HCT116 (cell line): ENCODE results near the gene COX15. TPM values are rescaled to one million over a fixed set of nuclear protein-coding genes. Genes with fewer than 3 reads are reported as not detected.

Experiments
- ATAC-seq: fragments of 200-7000 bp; cut with Tn5 transposase; 2 replicates; pipeline ENCODE4 v1.9.1; 2020; ENCODE audit warnings: mild to moderate bottlenecking, moderate library complexity
- BruUV-seq: library from RNA; stranded (reverse); fragments of 400-500 nt; replicated peaks from 2 replicates; lab custom pipeline; 2021; lab: Mats Ljungman, UMichigan
- CTCF ChIA-PET: fragments of 300-600 bp; sonication (Branson Sonifier 250); formaldehyde crosslinking; loops from one replicate; lab custom pipeline; 2021; ENCODE audit warnings: antibody characterized with exemption; lab: Charles Lee
- POLR2A ChIA-PET: fragments of 300-600, 350-600 bp; sonication (Branson Sonifier 250); formaldehyde crosslinking; loops from one replicate; lab custom pipeline; 2021; ENCODE audit warnings: antibody characterized with exemption; lab: Charles Lee
- RAD21 ChIA-PET, 2 experiments: fragments of 300-600 bp; sonication (Branson Sonifier 250); formaldehyde crosslinking; loops; one replicate each; lab custom pipeline; 2023; ENCODE audit warnings: low total read pairs in 2 of 2; ENCODE audit not compliant: uncharacterized antibody in 2 of 2, unreplicated experiment in 2 of 2, low non-redundant PET in 1 of 2; lab: Charles Lee
- DNase-seq: peaks from one replicate; pipeline ENCODE4 v3.0.0-alpha.2; 2010; ENCODE audit warnings: low read depth, low spot score
- H2AFZ ChIP-seq: fragments of 200-600 bp; shearing (Covaris generic), sonication (generic); 2 replicates; pipeline ENCODE4 v1.6.1; 2017; ENCODE audit warnings: low read depth, mixed run types, mixed read lengths, antibody characterized with exemption, low read length; ENCODE audit not compliant: poor library complexity, severe bottlenecking
- H3K27ac ChIP-seq: 2 replicates; pipeline ENCODE4 v1.5.1; 2012; ENCODE audit warnings: low read depth, low read length
- H3K27me3 ChIP-seq: fragments of 200-600 bp; sonication (generic); 2 replicates; pipeline ENCODE4 v1.6.1; 2016; ENCODE audit warnings: mixed run types, low read length, mixed read lengths; ENCODE audit not compliant: insufficient read depth
- H3K36me3 ChIP-seq, 2 experiments: fragments of 200-500 bp in 1 of 2; fragments of 200-600 bp in 1 of 2; sonication (Bioruptor generic) in 1 of 2; sonication (generic) in 1 of 2; 2 replicates each; pipeline versions ENCODE4 v1.5.1 to v1.6.1; 2014 to 2016; ENCODE audit warnings: low read length in 2 of 2, inconsistent platforms in 1 of 2, mixed read lengths in 1 of 2, mixed run types in 1 of 2; ENCODE audit not compliant: insufficient read depth in 2 of 2, control insufficient read depth in 1 of 2
- H3K4me1 ChIP-seq, 2 experiments: fragments of 200-600 bp in 1 of 2; sonication (generic) in 1 of 2; 2 replicates each; pipeline versions ENCODE4 v1.5.1 to v1.6.1; 2012 to 2017; ENCODE audit warnings: low read length in 2 of 2, inconsistent platforms in 1 of 2, mild to moderate bottlenecking in 1 of 2, mixed read lengths in 1 of 2, mixed run types in 1 of 2, moderate library complexity in 1 of 2; ENCODE audit not compliant: insufficient read depth in 2 of 2, control insufficient read depth in 1 of 2
- H3K4me2 ChIP-seq: fragments of 200-600 bp; sonication (generic); 2 replicates; pipeline ENCODE4 v1.6.1; 2017; ENCODE audit warnings: mixed run types, low read length, mixed read lengths
- H3K4me3 ChIP-seq, 2 experiments: fragments of 200-600 bp in 1 of 2; sonication (generic) in 1 of 2; replicated peaks in 1 of 2; 2 replicates each; pipeline ENCODE4 v1.5.1; 2011 to 2016; ENCODE audit warnings: low read length in 2 of 2, control low read depth in 1 of 2, low read depth in 1 of 2, mild to moderate bottlenecking in 1 of 2, mixed read lengths in 1 of 2, mixed run types in 1 of 2
- H3K79me2 ChIP-seq: fragments of 200-600 bp; sonication (generic); 2 replicates; pipeline ENCODE4 v1.6.1; 2017; ENCODE audit warnings: mild to moderate bottlenecking, mixed run types, low read length, moderate library complexity, mixed read lengths; ENCODE audit not compliant: insufficient read depth
- H3K9ac ChIP-seq: fragments of 200-600 bp; sonication (generic); 2 replicates; pipeline ENCODE4 v1.6.1; 2016; ENCODE audit warnings: low read length, mixed read lengths
- H3K9me2 ChIP-seq: fragments of 200-600 bp; sonication (generic), shearing (Covaris generic); 2 replicates; pipeline ENCODE4 v1.6.1; 2017; ENCODE audit warnings: mixed run types, mild to moderate bottlenecking, moderate library complexity; ENCODE audit not compliant: insufficient read depth
- H3K9me3 ChIP-seq, 2 experiments: fragments of 200-500 bp in 1 of 2; fragments of 200-600 bp in 1 of 2; sonication (Bioruptor generic) in 1 of 2; sonication (generic) in 1 of 2; 2 replicates each; pipeline ENCODE4 v1.6.1; 2014 to 2017; ENCODE audit warnings: low read length in 2 of 2, mixed read lengths in 2 of 2, inconsistent platforms in 1 of 2, low read depth in 1 of 2, mild to moderate bottlenecking in 1 of 2, mixed run types in 1 of 2, moderate library complexity in 1 of 2; ENCODE audit not compliant: control insufficient read depth in 1 of 2, insufficient read depth in 1 of 2
- H4K20me1 ChIP-seq: fragments of 200-600 bp; sonication (generic), shearing (Covaris generic); 2 replicates; pipeline ENCODE4 v1.6.1; 2017; ENCODE audit warnings: mixed run types, mild to moderate bottlenecking, moderate library complexity; ENCODE audit not compliant: insufficient read depth
- EGR1 ChIP-seq: IDR thresholded peaks from 2 replicates; pipeline ENCODE4 v1.6.1; 2012; ENCODE audit warnings: low read depth
- EZH2phosphoT487 ChIP-seq: fragments of 200-600 bp; IDR thresholded peaks from 2 replicates; pipeline ENCODE4 v1.6.1; 2018; ENCODE audit warnings: antibody characterized with exemption, borderline replicate concordance
- FOSL1 ChIP-seq: IDR thresholded peaks from 2 replicates; pipeline ENCODE4 v1.6.1; 2012; ENCODE audit warnings: low read depth
- TCF7L2 ChIP-seq: IDR thresholded peaks from 2 replicates; pipeline ENCODE4 v1.7.0; 2011; ENCODE audit warnings: borderline replicate concordance, inconsistent platforms; ENCODE audit not compliant: insufficient read depth, insufficient read length; ENCODE audit errors: extremely low read depth
- ZNF274 ChIP-seq: fragments of 200-500 bp; sonication (Bioruptor generic); IDR thresholded peaks from 2 replicates; pipeline ENCODE4 v1.6.1; 2014; ENCODE audit warnings: mild to moderate bottlenecking, low read depth, low read length, inconsistent platforms
- intact Hi-C: fragments of 100-400 bp; cut with micrococcal nuclease; formaldehyde crosslinking; loops from 2 replicates; pipeline ENCODE4 v1.10.0; 2022
- total RNA-seq: library from RNA; stranded (reverse); gene quantifications from one replicate; pipeline ENCODE4 v1.2.1, GENCODE V29; 2021; ENCODE audit not compliant: unreplicated experiment
- TF ChIP-seq, protein P1 (sequence below): IDR thresholded peaks from 2 replicates; pipeline ENCODE4 v1.6.1; 2012
- TF ChIP-seq, protein P2 (sequence below): IDR thresholded peaks from 2 replicates; pipeline ENCODE4 v1.6.1; 2011; ENCODE audit warnings: mild to moderate bottlenecking, low read length, moderate library complexity; ENCODE audit not compliant: insufficient replicate concordance; ENCODE audit errors: extremely low read depth

Gene COX15
- total RNA-seq, 1 experiment from 2014 or later, result 79.6 TPM

DNA sequence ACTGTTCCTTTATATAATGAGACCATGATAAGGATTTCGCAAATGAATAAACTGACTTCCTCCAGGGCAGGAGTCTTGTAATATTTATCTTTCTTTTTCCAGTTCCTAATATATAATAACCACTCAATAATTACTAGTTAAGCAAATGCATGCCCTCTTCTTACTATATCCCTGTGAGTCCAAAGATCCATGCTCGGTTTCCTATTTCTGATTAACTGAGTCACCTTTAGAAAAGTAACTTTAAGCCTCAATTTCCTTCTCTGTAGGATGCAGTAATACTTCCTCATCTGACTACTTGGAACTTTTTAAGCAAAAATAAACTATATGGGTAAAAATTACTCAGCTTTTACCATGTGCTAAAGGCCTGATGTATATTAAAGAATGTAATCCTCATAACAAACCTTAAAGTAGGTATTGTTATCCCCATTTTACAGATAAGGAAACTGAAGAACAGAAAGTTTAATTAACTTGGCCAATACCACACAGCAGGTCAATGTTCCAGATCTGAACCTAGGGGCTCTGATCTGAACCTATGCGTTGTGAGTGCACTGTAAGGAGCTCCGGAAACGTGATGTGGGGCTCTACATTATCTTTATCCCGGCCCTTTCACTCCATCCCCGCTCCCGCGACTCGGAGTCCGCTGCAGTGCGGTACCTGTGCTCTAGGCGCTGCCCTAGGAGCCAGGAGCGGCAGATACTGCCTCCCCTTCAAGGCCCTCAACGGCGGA lies 458 bp downstream of the COX15 start:
- RAD21 ChIA-PET, result interaction anchor here (0.7 to 1.8 kb wide), 6 partner anchors 11 to 642 kb away, joined by 3 to 6 read pairs (median 4); no protein-coding TSS in a partner anchor
- intact Hi-C loops, result loop anchor here (1.0 to 10.0 kb wide), 3 partner anchors 48 to 453 kb away; partner anchors contain the start of genes ERLIN1 and GOT1
- Histone ChIP-seq H3K36me3 (peaks cover 26 to 28% of the 10 kb centered on the region in 2 experiments), H3K9me3 (no peaks in the 10 kb centered on the region), H2AFZ (peak overlapping the region; percentile 13), H3K27me3 (no peaks in the 10 kb centered on the region), H4K20me1 (no peaks in the 10 kb centered on the region), H3K79me2 (peaks cover 65% of the 10 kb centered on the region), H3K4me3 (peak overlapping the region; percentile 80 to 94), H3K27ac (peak overlapping the region; percentile 99), H3K9me2 (no peaks in the 10 kb centered on the region), H3K9ac (peak overlapping the region; percentile 83), H3K4me2 (peak overlapping the region; percentile 76), H3K4me1 (peaks cover 15 to 16% of the 10 kb centered on the region in 2 experiments; a peak in 3 of 4 replicates)
- TF ChIP-seq EGR1 (no peak), FOSL1 (no peak), TCF7L2 (no peak), ZNF274 (no peak), EZH2phosphoT487 (no peak)
- TF ChIP-seq, protein P1, sequence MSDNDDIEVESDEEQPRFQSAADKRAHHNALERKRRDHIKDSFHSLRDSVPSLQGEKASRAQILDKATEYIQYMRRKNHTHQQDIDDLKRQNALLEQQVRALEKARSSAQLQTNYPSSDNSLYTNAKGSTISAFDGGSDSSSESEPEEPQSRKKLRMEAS, result no peak
- TF ChIP-seq, protein P2, sequence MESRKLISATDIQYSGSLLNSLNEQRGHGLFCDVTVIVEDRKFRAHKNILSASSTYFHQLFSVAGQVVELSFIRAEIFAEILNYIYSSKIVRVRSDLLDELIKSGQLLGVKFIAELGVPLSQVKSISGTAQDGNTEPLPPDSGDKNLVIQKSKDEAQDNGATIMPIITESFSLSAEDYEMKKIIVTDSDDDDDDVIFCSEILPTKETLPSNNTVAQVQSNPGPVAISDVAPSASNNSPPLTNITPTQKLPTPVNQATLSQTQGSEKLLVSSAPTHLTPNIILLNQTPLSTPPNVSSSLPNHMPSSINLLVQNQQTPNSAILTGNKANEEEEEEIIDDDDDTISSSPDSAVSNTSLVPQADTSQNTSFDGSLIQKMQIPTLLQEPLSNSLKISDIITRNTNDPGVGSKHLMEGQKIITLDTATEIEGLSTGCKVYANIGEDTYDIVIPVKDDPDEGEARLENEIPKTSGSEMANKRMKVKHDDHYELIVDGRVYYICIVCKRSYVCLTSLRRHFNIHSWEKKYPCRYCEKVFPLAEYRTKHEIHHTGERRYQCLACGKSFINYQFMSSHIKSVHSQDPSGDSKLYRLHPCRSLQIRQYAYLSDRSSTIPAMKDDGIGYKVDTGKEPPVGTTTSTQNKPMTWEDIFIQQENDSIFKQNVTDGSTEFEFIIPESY, result no peak
- DNase-seq, result no peak
- POLR2A ChIA-PET, result interaction anchor here (0.6 to 2.9 kb wide), 13 partner anchors 8 to 301 kb away, joined by 3 to 19 read pairs (median 7); partner anchors contain the start of genes ENTPD7 and GOT1
- peak; percentile 56 for ATAC-seq
- CTCF ChIA-PET, result interaction anchor here (1.1 to 1.3 kb wide), 4 partner anchors 10 to 313 kb away, joined by 3 to 4 read pairs (median 4); partner anchors contain the start of gene ENTPD7
- BruUV-seq, result TSS peak; percentile 80
